ENCODE measurements around the gene NIPSNAP2. TPM values are rescaled to one million over a fixed set of nuclear protein-coding genes. Genes with fewer than 3 reads are reported as not detected.
"Not testable (repeated sequence)": the region's sequence is repeated elsewhere in the genome, so short reads cannot be mapped to it uniquely, and the experiment has no call there.

The NIPSNAP2 gene
- total and polyA plus RNA-seq, 12 donors, result 93.8 to 455 (median 341) TPM

DNA sequence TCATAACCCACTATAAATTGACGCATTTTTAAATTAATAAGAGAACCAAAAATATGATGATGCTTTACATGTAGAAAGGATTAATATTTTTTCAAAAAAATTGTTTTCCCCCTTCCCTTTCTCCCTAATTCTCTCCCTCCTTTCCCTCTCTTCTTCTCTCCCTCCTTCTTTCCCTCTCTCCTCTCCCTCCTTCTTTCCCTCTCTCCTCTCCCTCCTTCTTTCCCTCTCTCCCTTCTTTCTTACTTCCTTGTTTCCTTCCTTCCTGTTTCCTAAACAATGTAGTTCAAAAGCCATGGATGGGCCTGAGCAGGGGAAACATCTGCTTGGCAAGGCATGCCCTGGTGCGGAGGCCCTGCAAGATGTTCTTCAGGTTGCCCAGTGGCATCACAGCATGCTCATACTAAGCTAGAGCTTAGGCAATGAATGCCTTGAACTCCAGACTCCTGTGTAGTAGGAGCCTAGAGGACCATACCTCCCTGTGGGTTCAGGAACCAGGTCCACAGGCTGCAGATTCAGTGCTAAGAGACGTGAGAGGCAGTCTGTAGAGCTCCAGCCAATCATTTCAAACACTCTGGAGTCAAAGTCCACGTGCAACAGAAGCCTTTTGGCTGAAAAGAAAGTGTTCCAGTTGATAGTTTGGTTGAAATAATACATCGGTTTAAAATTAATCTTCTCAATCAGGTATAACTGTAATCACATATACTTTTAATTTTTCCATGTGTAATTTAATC is 32.8 kb upstream of the NIPSNAP2 start:
- WGBS, 2 donors, result 83 to 86% methylated on average over 5 of the region's 5 CpGs
- ATAC-seq (no peak), DNase-seq (no peak)
- H3K27ac ChIP-seq, result no peak overlapping the region
- peaks cover 0 to 68% (median 0%) of the 10 kb centered on the region in 9 donors for H3K36me3 ChIP-seq
- H3K4me1 ChIP-seq, result no peaks in the 10 kb centered on the region
- H3K27me3 ChIP-seq, result no peaks in the 10 kb centered on the region
- TF ChIP-seq, protein P1, sequence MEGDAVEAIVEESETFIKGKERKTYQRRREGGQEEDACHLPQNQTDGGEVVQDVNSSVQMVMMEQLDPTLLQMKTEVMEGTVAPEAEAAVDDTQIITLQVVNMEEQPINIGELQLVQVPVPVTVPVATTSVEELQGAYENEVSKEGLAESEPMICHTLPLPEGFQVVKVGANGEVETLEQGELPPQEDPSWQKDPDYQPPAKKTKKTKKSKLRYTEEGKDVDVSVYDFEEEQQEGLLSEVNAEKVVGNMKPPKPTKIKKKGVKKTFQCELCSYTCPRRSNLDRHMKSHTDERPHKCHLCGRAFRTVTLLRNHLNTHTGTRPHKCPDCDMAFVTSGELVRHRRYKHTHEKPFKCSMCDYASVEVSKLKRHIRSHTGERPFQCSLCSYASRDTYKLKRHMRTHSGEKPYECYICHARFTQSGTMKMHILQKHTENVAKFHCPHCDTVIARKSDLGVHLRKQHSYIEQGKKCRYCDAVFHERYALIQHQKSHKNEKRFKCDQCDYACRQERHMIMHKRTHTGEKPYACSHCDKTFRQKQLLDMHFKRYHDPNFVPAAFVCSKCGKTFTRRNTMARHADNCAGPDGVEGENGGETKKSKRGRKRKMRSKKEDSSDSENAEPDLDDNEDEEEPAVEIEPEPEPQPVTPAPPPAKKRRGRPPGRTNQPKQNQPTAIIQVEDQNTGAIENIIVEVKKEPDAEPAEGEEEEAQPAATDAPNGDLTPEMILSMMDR (IDR thresholded peaks at IDR 0.05), result no peak
- H3K4me3 ChIP-seq, result no peak overlapping the region
- intact Hi-C loops (cut with DNase I), result no loop called here
- peaks cover 0 to 51% (median 7%) of the 10 kb centered on the region in 11 donors for H3K9me3 ChIP-seq

DNA sequence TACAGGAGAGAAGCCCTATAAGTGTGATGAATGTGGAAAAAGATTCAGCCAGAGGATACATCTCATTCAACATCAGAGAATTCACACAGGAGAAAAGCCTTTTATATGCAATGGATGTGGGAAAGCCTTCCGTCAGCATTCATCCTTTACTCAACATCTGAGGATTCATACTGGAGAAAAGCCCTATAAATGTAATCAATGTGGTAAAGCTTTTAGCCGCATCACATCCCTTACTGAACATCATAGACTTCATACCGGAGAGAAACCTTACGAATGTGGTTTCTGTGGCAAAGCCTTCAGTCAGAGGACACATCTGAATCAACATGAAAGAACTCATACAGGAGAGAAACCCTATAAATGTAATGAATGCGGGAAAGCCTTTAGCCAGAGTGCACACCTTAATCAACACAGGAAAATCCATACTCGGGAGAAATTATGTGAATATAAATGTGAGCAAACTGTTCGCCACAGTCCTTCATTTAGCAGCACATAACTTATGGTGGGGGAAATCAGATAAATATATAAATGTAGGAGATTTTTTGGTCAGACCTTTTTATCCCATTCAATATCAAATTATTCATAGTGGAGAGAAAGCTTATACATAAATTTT is 24.8 kb upstream of the NIPSNAP2 start:
- Histone ChIP-seq H3K36me3 (peaks cover 0 to 66% (median 0%) of the 10 kb centered on the region in 9 donors), H3K9me3 (peaks cover 3 to 97% (median 55%) of the 10 kb centered on the region in 11 donors), H3K27ac (no peak overlapping the region), H3K4me1 (no peaks in the 10 kb centered on the region), H3K27me3 (no peaks in the 10 kb centered on the region), H3K4me3 (no peak overlapping the region)
- intact Hi-C loops (cut with DNase I), result no loop called here
- DNase-seq, result no peak
- TF ChIP-seq, protein P1 (IDR thresholded peaks at IDR 0.05), result no peak
- no peak for ATAC-seq
- 92% methylated on average over 7 of the region's 7 CpGs for WGBS, 2 donors

DNA sequence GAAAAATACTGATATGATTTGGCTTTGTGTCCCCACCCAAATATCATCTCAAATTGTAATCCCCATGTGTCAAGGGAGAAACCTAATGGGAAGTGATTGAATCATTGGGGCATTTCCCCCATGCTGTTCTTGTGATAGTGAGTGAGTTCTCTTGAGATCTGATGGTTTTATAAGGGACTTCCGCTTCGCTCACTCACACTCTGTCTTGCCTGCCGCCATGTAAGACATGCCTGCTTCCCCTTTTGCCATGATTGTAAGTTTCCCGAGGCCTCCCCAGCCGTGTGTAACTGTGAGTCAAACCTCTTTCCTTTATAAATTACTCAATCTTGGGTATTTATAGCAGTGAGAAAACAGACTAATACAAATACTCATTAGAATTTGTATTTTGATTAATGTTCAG is 17.8 kb upstream of the NIPSNAP2 start:
- Histone ChIP-seq H3K9me3 (peaks cover 0 to 39% (median 8%) of the 10 kb centered on the region in 11 donors), H3K36me3 (peaks cover 0 to 14% (median 0%) of the 10 kb centered on the region in 9 donors), H3K27ac (no peak overlapping the region), H3K4me1 (no peaks in the 10 kb centered on the region), H3K27me3 (no peaks in the 10 kb centered on the region), H3K4me3 (no peak overlapping the region)
- intact Hi-C loops (cut with DNase I), result no loop called here
- DNase-seq (no peak), ATAC-seq (no peak)
- TF ChIP-seq, protein P1 (IDR thresholded peaks at IDR 0.05), result no peak
- WGBS, 2 donors, result 91 to 92% methylated on average over 5 of the region's 5 CpGs

DNA sequence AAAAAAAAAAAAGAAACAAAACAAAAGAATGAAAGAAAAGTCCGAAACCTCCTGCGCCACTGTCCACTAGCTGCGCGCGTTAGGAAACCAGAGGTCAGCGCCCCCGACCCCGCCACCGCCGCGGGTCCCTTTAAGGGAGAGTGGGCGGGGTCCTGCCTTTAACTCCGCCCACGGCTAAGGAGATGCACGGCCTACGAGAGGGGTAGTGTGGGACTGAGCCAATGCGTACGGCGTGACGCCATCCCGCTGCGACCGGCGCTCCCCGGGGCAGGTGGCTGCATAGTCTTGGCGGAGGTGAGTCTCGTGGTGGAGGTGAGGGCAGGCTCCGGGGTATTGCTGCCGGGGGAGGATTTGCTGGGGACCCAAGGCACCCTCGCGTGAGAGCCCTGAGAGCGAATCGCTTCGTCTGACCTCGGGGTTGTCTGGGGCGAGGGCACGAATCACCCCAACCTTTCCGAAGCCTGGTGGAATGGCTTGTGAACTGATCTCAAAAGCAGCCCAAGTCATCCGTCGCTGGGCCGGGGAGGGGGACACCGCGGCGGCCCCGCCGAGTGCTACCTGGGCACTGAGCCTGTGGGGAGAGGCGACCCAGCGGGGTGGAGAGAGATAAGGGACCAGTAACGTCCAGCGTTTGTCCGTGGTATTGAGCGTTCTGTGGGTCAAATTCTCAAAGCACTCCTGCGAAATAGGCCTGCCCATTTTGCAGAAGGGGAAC is 12.6 kb upstream of the NIPSNAP2 start, which contains the start of gene MRPS17:
MRPS17 (plus strand) TSS at position 241 of the 715 bp plus-strand sequence. CDS start 1,319 bp downstream, outside the sequence.
- 1 to 2% methylated on average over 53 of the region's 53 CpGs for WGBS, 2 donors
- DNase-seq, result peak; percentile 90 to 92
- peaks cover 0 to 14% (median 10%) of the 10 kb centered on the region in 9 donors for H3K4me1 ChIP-seq
- no peaks in the 10 kb centered on the region for H3K9me3 ChIP-seq
- peak; percentile 100 for ATAC-seq
- intact Hi-C loops (cut with DNase I), result no loop called here
- peak within 1 kb of the TSS in 9 of 10 donors; percentile 66 to 87 (median 79) for H3K27ac ChIP-seq
- H3K36me3 ChIP-seq, result peaks cover 0 to 38% (median 10%) of the 10 kb centered on the region in 9 donors
- TF ChIP-seq, protein P1 (IDR thresholded peaks at IDR 0.05), result no peak
- peak within 1 kb of the TSS; percentile 53 to 97 (median 78) for H3K4me3 ChIP-seq
- no peaks in the 10 kb centered on the region for H3K27me3 ChIP-seq

DNA sequence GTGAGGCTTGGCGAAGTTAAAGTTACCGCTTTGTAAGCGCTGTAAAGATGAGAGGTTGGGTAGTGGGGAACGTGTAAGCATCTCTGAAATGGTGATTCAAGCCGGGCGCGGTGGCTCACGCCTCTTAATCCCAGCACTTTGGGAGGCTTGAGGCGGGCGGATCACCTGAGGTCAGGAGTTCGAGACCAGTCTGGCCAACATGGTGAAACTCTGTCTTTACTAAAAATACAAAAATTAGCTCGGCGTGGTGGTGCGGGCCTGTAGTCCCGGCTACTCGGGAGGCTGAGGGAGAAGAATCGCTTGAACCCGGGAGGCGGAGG is 12.1 kb upstream of the NIPSNAP2 start:
- Histone ChIP-seq H3K27ac (peak overlapping the region in 9 of 10 donors; percentile 66 to 87 (median 79)), H3K4me1 (peaks cover 0 to 14% (median 10%) of the 10 kb centered on the region in 9 donors), H3K4me3 (peak overlapping the region; percentile 53 to 97 (median 78)), H3K36me3 (peaks cover 0 to 40% (median 10%) of the 10 kb centered on the region in 9 donors)
- DNase-seq; H3K27me3 ChIP-seq; intact Hi-C loops (cut with DNase I); H3K9me3 ChIP-seq: not testable (repeated sequence)
- WGBS, 2 donors, result 33 to 39% methylated on average over 19 of the region's 19 CpGs
- ATAC-seq, result peak in 2 of 8 donors; percentile 11 to 20

Data from heart right ventricle (tissue), 16 donors.